Stimulated activated memory B cell treated with anti-CD40 and anti-IgM and Interleukin-4, amounts not matched to agents 10 μg/mL and 1 μg/mL and 100 μg/mL, for 72 hours (primary cell): ENCODE data around the gene ASIC2.

Experiments
- ATAC-seq: fragments of 150-1000 bp; cut with Tn5 transposase; 2 replicates; pipeline ENCODE4 v1.10.0; 2021
- H3K27ac Mint-ChIP-seq: one replicate; pipeline ENCODE4 v1.8.0; 2022; ENCODE audit warnings: mild to moderate bottlenecking, mixed read lengths
- H3K27me3 Mint-ChIP-seq: one replicate; pipeline ENCODE4 v1.8.0; 2022; ENCODE audit warnings: mixed read lengths
- H3K36me3 Mint-ChIP-seq: one replicate; pipeline ENCODE4 v1.8.0; 2022; ENCODE audit warnings: mixed read lengths
- H3K4me1 Mint-ChIP-seq: one replicate; pipeline ENCODE4 v1.8.0; 2022; ENCODE audit warnings: mixed read lengths
- H3K4me3 Mint-ChIP-seq: one replicate; pipeline ENCODE4 v1.8.0; 2022; ENCODE audit warnings: mild to moderate bottlenecking, moderate library complexity, mixed read lengths
- H3K9me3 Mint-ChIP-seq: one replicate; pipeline ENCODE4 v1.8.0; 2022; ENCODE audit warnings: mixed read lengths

The ASIC2 gene

GRCh38 chr17:33292981-33293867 is at the start of gene ASIC2:
ASIC2 (minus strand) TSS chr17:33293295.
- H3K27me3 Mint-ChIP-seq, result peaks cover 42% of the 10 kb centered on the region
- no peaks in the 10 kb centered on the region for H3K36me3 Mint-ChIP-seq
- H3K4me1 Mint-ChIP-seq, result peaks cover 9% of the 10 kb centered on the region
- H3K9me3 Mint-ChIP-seq, result no peaks in the 10 kb centered on the region
- no peak within 1 kb of the TSS for H3K27ac Mint-ChIP-seq
- ATAC-seq, result no peak
- H3K4me3 Mint-ChIP-seq, result no peak within 1 kb of the TSS

GRCh38 chr17:33342025-33342424 is 48.9 kb upstream of the ASIC2 start:
- no peak for ATAC-seq
- no peak overlapping the region for H3K27ac Mint-ChIP-seq
- no peaks in the 10 kb centered on the region for H3K4me1 Mint-ChIP-seq
- peaks cover 30% of the 10 kb centered on the region for H3K27me3 Mint-ChIP-seq
- H3K36me3 Mint-ChIP-seq, result no peaks in the 10 kb centered on the region
- no peaks in the 10 kb centered on the region for H3K9me3 Mint-ChIP-seq
- no peak overlapping the region for H3K4me3 Mint-ChIP-seq

- Mint-ChIP-seq H3K9me3 (no peaks in the 10 kb centered on the region), H3K27ac (no peak overlapping the region), H3K4me1 (no peaks in the 10 kb centered on the region), H3K36me3 (no peaks in the 10 kb centered on the region), H3K4me3 (no peak overlapping the region), H3K27me3 (peaks cover 22% of the 10 kb centered on the region)
- ATAC-seq, result no peak
Measured at GRCh38 chr17:33338242-33338641, 45.1 kb upstream of the ASIC2 start.

- H3K27ac Mint-ChIP-seq, result no peak overlapping the region
- no peaks in the 10 kb centered on the region for H3K4me1 Mint-ChIP-seq
- H3K9me3 Mint-ChIP-seq, result no peaks in the 10 kb centered on the region
- ATAC-seq, result no peak
- H3K36me3 Mint-ChIP-seq, result no peaks in the 10 kb centered on the region
- H3K4me3 Mint-ChIP-seq, result no peak overlapping the region
- H3K27me3 Mint-ChIP-seq, result peaks cover 21% of the 10 kb centered on the region
Measured at GRCh38 chr17:33335491-33336173, 42.5 kb upstream of the ASIC2 start.

GRCh38 chr17:33334703-33335102 is 41.6 kb upstream of the ASIC2 start:
- Mint-ChIP-seq H3K36me3 (no peaks in the 10 kb centered on the region), H3K4me3 (no peak overlapping the region), H3K9me3 (no peaks in the 10 kb centered on the region), H3K27ac (no peak overlapping the region), H3K27me3 (peaks cover 21% of the 10 kb centered on the region), H3K4me1 (no peaks in the 10 kb centered on the region)
- ATAC-seq, result no peak

- no peak overlapping the region for H3K4me3 Mint-ChIP-seq
- no peak for ATAC-seq
- H3K4me1 Mint-ChIP-seq, result no peaks in the 10 kb centered on the region
- no peaks in the 10 kb centered on the region for H3K36me3 Mint-ChIP-seq
- H3K27ac Mint-ChIP-seq, result no peak overlapping the region
- peaks cover 9% of the 10 kb centered on the region for H3K9me3 Mint-ChIP-seq
- no peaks in the 10 kb centered on the region for H3K27me3 Mint-ChIP-seq
Measured at GRCh38 chr17:33330877-33331276, 37.8 kb upstream of the ASIC2 start.

GRCh38 chr17:33328129-33328528 is 35.0 kb upstream of the ASIC2 start:
- Mint-ChIP-seq H3K4me1 (no peaks in the 10 kb centered on the region), H3K36me3 (no peaks in the 10 kb centered on the region), H3K27ac (no peak overlapping the region), H3K4me3 (no peak overlapping the region), H3K9me3 (peaks cover 14% of the 10 kb centered on the region), H3K27me3 (peaks cover 8% of the 10 kb centered on the region)
- no peak for ATAC-seq

GRCh38 chr17:33324736-33325135 is 31.6 kb upstream of the ASIC2 start:
- peaks cover 17% of the 10 kb centered on the region for H3K9me3 Mint-ChIP-seq
- no peak for ATAC-seq
- H3K27me3 Mint-ChIP-seq, result peaks cover 8% of the 10 kb centered on the region
- no peaks in the 10 kb centered on the region for H3K36me3 Mint-ChIP-seq
- H3K4me3 Mint-ChIP-seq, result no peak overlapping the region
- no peak overlapping the region for H3K27ac Mint-ChIP-seq
- no peaks in the 10 kb centered on the region for H3K4me1 Mint-ChIP-seq

GRCh38 chr17:33322063-33322462 is 29.0 kb upstream of the ASIC2 start:
- ATAC-seq, result no peak
- peaks cover 16% of the 10 kb centered on the region for H3K27me3 Mint-ChIP-seq
- H3K4me1 Mint-ChIP-seq, result no peaks in the 10 kb centered on the region
- no peak overlapping the region for H3K27ac Mint-ChIP-seq
- no peaks in the 10 kb centered on the region for H3K36me3 Mint-ChIP-seq
- H3K4me3 Mint-ChIP-seq, result no peak overlapping the region
- H3K9me3 Mint-ChIP-seq, result peaks cover 13% of the 10 kb centered on the region

GRCh38 chr17:33318241-33318640 is 25.1 kb upstream of the ASIC2 start:
- H3K27me3 Mint-ChIP-seq, result peaks cover 8% of the 10 kb centered on the region
- no peaks in the 10 kb centered on the region for H3K36me3 Mint-ChIP-seq
- H3K9me3 Mint-ChIP-seq, result peaks cover 3% of the 10 kb centered on the region
- H3K27ac Mint-ChIP-seq, result no peak overlapping the region
- no peak overlapping the region for H3K4me3 Mint-ChIP-seq
- H3K4me1 Mint-ChIP-seq, result no peaks in the 10 kb centered on the region
- ATAC-seq, result no peak

- no peak for ATAC-seq
- no peaks in the 10 kb centered on the region for H3K4me1 Mint-ChIP-seq
- no peak overlapping the region for H3K27ac Mint-ChIP-seq
Measured at GRCh38 chr17:33316746-33317145, 23.7 kb upstream of the ASIC2 start.

GRCh38 chr17:33310296-33310695 is 17.2 kb upstream of the ASIC2 start:
- no peaks in the 10 kb centered on the region for H3K4me1 Mint-ChIP-seq
- peaks cover 31% of the 10 kb centered on the region for H3K27me3 Mint-ChIP-seq
- no peak for ATAC-seq

More at GRCh38 chr17:33316746-33317145, 23.7 kb upstream of the ASIC2 start:
- Mint-ChIP-seq H3K36me3 (no peaks in the 10 kb centered on the region), H3K4me3 (no peak overlapping the region), H3K27me3 (peaks cover 8% of the 10 kb centered on the region), H3K9me3 (no peaks in the 10 kb centered on the region)

GRCh38 chr17:33303254-33303653 is 10.2 kb upstream of the ASIC2 start:
- Mint-ChIP-seq H3K4me3 (no peak overlapping the region), H3K27me3 (peaks cover 30% of the 10 kb centered on the region)

More at GRCh38 chr17:33310296-33310695, 17.2 kb upstream of the ASIC2 start:
- Mint-ChIP-seq H3K9me3 (peaks cover 6% of the 10 kb centered on the region), H3K4me3 (no peak overlapping the region), H3K36me3 (no peaks in the 10 kb centered on the region), H3K27ac (no peak overlapping the region)

GRCh38 chr17:33302394-33302793 is 9.3 kb upstream of the ASIC2 start:
- no peak for ATAC-seq
- Mint-ChIP-seq H3K4me1 (no peaks in the 10 kb centered on the region), H3K27ac (no peak overlapping the region), H3K27me3 (peaks cover 28% of the 10 kb centered on the region), H3K9me3 (peaks cover 9% of the 10 kb centered on the region), H3K4me3 (no peak overlapping the region), H3K36me3 (no peaks in the 10 kb centered on the region)

More at GRCh38 chr17:33303254-33303653, 10.2 kb upstream of the ASIC2 start:
- no peaks in the 10 kb centered on the region for H3K4me1 Mint-ChIP-seq
- no peak for ATAC-seq
- peaks cover 9% of the 10 kb centered on the region for H3K9me3 Mint-ChIP-seq
- no peaks in the 10 kb centered on the region for H3K36me3 Mint-ChIP-seq
- H3K27ac Mint-ChIP-seq, result no peak overlapping the region

GRCh38 chr17:33300241-33300640 is 7.1 kb upstream of the ASIC2 start:
- Mint-ChIP-seq H3K4me3 (no peak overlapping the region), H3K36me3 (no peaks in the 10 kb centered on the region), H3K27ac (no peak overlapping the region), H3K27me3 (peaks cover 18% of the 10 kb centered on the region), H3K4me1 (no peaks in the 10 kb centered on the region), H3K9me3 (peaks cover 9% of the 10 kb centered on the region)
- ATAC-seq, result no peak

- Mint-ChIP-seq H3K27me3 (peaks cover 29% of the 10 kb centered on the region), H3K4me1 (no peaks in the 10 kb centered on the region), H3K9me3 (peaks cover 9% of the 10 kb centered on the region), H3K36me3 (no peaks in the 10 kb centered on the region), H3K4me3 (no peak overlapping the region), H3K27ac (no peak overlapping the region)
- no peak for ATAC-seq
Measured at GRCh38 chr17:33299115-33299514, 6.0 kb upstream of the ASIC2 start.
